K562 (cell line): ENCODE results near the gene JAG2. TPM values are rescaled to one million over a fixed set of nuclear protein-coding genes. Genes with fewer than 3 reads are reported as not detected.

Experiments
- microRNA-seq: library from miRNA; unstranded; fragments of <30 nt; microRNA quantifications from one replicate; pipeline ENCODE4, GENCODE V29; 2018; ENCODE audit warnings: borderline microRNAs expressed
- polyA plus RNA-seq, 8 experiments: library from polyadenylated mRNA; depleted of rRNA in 4 of 8; stranded (reverse) in 5 of 8; unstranded in 3 of 8; fragments of >200 nt; fragmentation: Nextera tagmentation in 2 of 8; fragmentation: Illumina TruSeq in 1 of 8; extraction: Ambion mirVana in 2 of 8; extraction: Trizol in 1 of 8; gene quantifications; 2 replicates each; pipeline versions ENCODE4 v1.2.1 to v1.2.3, GENCODE V29; 2011 to 2014; ENCODE audit warnings: inconsistent platforms in 1 of 8, missing spikeins in 1 of 8
- small RNA-seq: library from RNA; depleted of rRNA; stranded (forward); fragments of <200 nt; gene quantifications from one replicate; pipeline ENCODE3, GENCODE V24; 2014
- total RNA-seq, 7 experiments: library from RNA; depleted of rRNA in 6 of 7; stranded (reverse); fragments of >200 nt in 6 of 7; fragmentation: Illumina TruSeq in 2 of 7; extraction: Trizol in 2 of 7; gene quantifications; 2 replicates each; pipeline versions ENCODE4 v1.2.1 to v1.2.3, GENCODE V29; 2011 to 2021; ENCODE audit warnings: low replicate concordance in 1 of 7
- TF ChIP-seq, protein P1 (sequence below): fragments of 450-650 bp; formaldehyde crosslinking; IDR thresholded peaks from 2 replicates; pipeline ENCODE4 v1.4.0; 2020; ENCODE audit warnings: mild to moderate bottlenecking, mixed read lengths

Gene JAG2
- total and polyA plus RNA-seq, 9 of the 15 experiments (the other 6 are each of a cell fraction or from before 2014, with no cell fraction given): 0.25 to 48.4 (median 8.6) TPM

GRCh38 chr14:105091054-105091516, 77.5 kb downstream of the JAG2 start (continued):
- TF ChIP-seq, protein P1, sequence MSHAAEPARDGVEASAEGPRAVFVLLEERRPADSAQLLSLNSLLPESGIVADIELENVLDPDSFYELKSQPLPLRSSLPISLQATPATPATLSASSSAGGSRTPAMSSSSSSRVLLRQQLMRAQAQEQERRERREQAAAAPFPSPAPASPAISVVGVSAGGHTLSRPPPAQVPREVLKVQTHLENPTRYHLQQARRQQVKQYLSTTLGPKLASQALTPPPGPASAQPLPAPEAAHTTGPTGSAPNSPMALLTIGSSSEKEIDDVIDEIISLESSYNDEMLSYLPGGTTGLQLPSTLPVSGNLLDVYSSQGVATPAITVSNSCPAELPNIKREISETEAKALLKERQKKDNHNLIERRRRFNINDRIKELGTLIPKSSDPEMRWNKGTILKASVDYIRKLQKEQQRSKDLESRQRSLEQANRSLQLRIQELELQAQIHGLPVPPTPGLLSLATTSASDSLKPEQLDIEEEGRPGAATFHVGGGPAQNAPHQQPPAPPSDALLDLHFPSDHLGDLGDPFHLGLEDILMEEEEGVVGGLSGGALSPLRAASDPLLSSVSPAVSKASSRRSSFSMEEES (CRISPR knock-in tag): no peak

Small RNA genes lying within 50 kb of the gene (microRNA-seq; reads per million reads assigned to microRNA genes)
- not detected for gene MIR6765

Small RNA genes lying within 50 kb of the gene (small RNA-seq; reads per million reads assigned to genes)
- gene AL512356.2: not detected
- not detected for gene MIR6765

Other genes with a start within 250 kb of the JAG2 start
Only the 7 nearest of the 10 such genes appear.
- gene CLBA1, start 183.0 kb downstream of the JAG2 start, total RNA-seq (2014; rRNA removed): 3.2 and 4.0 TPM in 2 replicates
- gene CLBA1, start 183.0 kb downstream of the JAG2 start, total RNA-seq (2014; rRNA removed; fragmentation: Illumina TruSeq; extraction: Trizol): 1.4 and 1.8 TPM in 2 replicates
- 2.1 and 2.2 TPM in 2 replicates for gene CLBA1, start 183.0 kb downstream of the JAG2 start, total RNA-seq (2015; rRNA removed; fragmentation: Illumina TruSeq; extraction: Trizol)
- 3.9 and 4.4 TPM in 2 replicates for gene CLBA1, start 183.0 kb downstream of the JAG2 start, total RNA-seq (2021)
- 2.5 and 2.6 TPM in 2 replicates for gene CLBA1, start 183.0 kb downstream of the JAG2 start, polyA plus RNA-seq (2011; rRNA removed)
- 3.2 TPM in 2 replicates for gene CLBA1, start 183.0 kb downstream of the JAG2 start, polyA plus RNA-seq (2014; fragmentation: Illumina TruSeq; extraction: Trizol)
- under 1 TPM; 0.04 to 0.25 TPM for gene CLBA1, start 183.0 kb downstream of the JAG2 start, polyA plus RNA-seq (2014; fragmentation: Nextera tagmentation; extraction: Ambion mirVana)
- 2.2 and 2.7 TPM in 2 replicates for gene CLBA1, start 183.0 kb downstream of the JAG2 start, polyA plus RNA-seq (2014; rRNA removed)
- gene CDCA4, start 147.7 kb downstream of the JAG2 start, total RNA-seq (2014; rRNA removed): 33.9 and 41.3 TPM in 2 replicates
- 15.8 and 17.3 TPM in 2 replicates for gene CDCA4, start 147.7 kb downstream of the JAG2 start, total RNA-seq (2014; rRNA removed; fragmentation: Illumina TruSeq; extraction: Trizol)
- gene CDCA4, start 147.7 kb downstream of the JAG2 start, total RNA-seq (2015; rRNA removed; fragmentation: Illumina TruSeq; extraction: Trizol): 23.0 and 23.9 TPM in 2 replicates
- gene CDCA4, start 147.7 kb downstream of the JAG2 start, total RNA-seq (2021): 43.3 and 44.2 TPM in 2 replicates
- 25.1 and 34.5 TPM in 2 replicates for gene CDCA4, start 147.7 kb downstream of the JAG2 start, polyA plus RNA-seq (2011; rRNA removed)
- gene CDCA4, start 147.7 kb downstream of the JAG2 start, polyA plus RNA-seq (2014; fragmentation: Illumina TruSeq; extraction: Trizol): 16.7 and 27.1 TPM in 2 replicates
- gene CDCA4, start 147.7 kb downstream of the JAG2 start, polyA plus RNA-seq (2014; fragmentation: Nextera tagmentation; extraction: Ambion mirVana): 10 to 100 TPM in 1 of 2 experiments, 1 to 10 TPM in 1; 6.6 to 10.3 TPM
- gene CDCA4, start 147.7 kb downstream of the JAG2 start, polyA plus RNA-seq (2014; rRNA removed): 36.9 and 43.3 TPM in 2 replicates
- 0.49 and 0.50 TPM in 2 replicates for gene GPR132, start 103.3 kb downstream of the JAG2 start, total RNA-seq (2014; rRNA removed)
- gene GPR132, start 103.3 kb downstream of the JAG2 start, total RNA-seq (2014; rRNA removed; fragmentation: Illumina TruSeq; extraction: Trizol): 0.19 and 0.25 TPM in 2 replicates
- 0.98 and 1.0 TPM in 2 replicates for gene GPR132, start 103.3 kb downstream of the JAG2 start, total RNA-seq (2015; rRNA removed; fragmentation: Illumina TruSeq; extraction: Trizol)
- 0.49 and 1.1 TPM in 2 replicates for gene GPR132, start 103.3 kb downstream of the JAG2 start, total RNA-seq (2021)
- gene GPR132, start 103.3 kb downstream of the JAG2 start, polyA plus RNA-seq (2011; rRNA removed): 0.01 and 0.22 TPM in 2 replicates
- gene GPR132, start 103.3 kb downstream of the JAG2 start, polyA plus RNA-seq (2014; fragmentation: Illumina TruSeq; extraction: Trizol): 0.22 and 0.24 TPM in 2 replicates
- under 1 TPM in 1 of 2 experiments, not detected in 1; 0.01 TPM for gene GPR132, start 103.3 kb downstream of the JAG2 start, polyA plus RNA-seq (2014; fragmentation: Nextera tagmentation; extraction: Ambion mirVana)
- gene GPR132, start 103.3 kb downstream of the JAG2 start, polyA plus RNA-seq (2014; rRNA removed): 0.23 and 0.46 TPM in 2 replicates
- gene NUDT14, start 12.5 kb upstream of the JAG2 start, total RNA-seq (2014; rRNA removed): 12.3 and 13.2 TPM in 2 replicates
- gene NUDT14, start 12.5 kb upstream of the JAG2 start, total RNA-seq (2014; rRNA removed; fragmentation: Illumina TruSeq; extraction: Trizol): 1.7 and 2.1 TPM in 2 replicates
- gene NUDT14, start 12.5 kb upstream of the JAG2 start, total RNA-seq (2015; rRNA removed; fragmentation: Illumina TruSeq; extraction: Trizol): 11.7 and 11.9 TPM in 2 replicates
- gene NUDT14, start 12.5 kb upstream of the JAG2 start, total RNA-seq (2021): 15.7 and 16.3 TPM in 2 replicates
- gene NUDT14, start 12.5 kb upstream of the JAG2 start, polyA plus RNA-seq (2011; rRNA removed): 8.3 and 10.6 TPM in 2 replicates
- gene NUDT14, start 12.5 kb upstream of the JAG2 start, polyA plus RNA-seq (2014; fragmentation: Illumina TruSeq; extraction: Trizol): 3.1 and 6.4 TPM in 2 replicates
- under 1 TPM; 0.14 to 0.85 TPM for gene NUDT14, start 12.5 kb upstream of the JAG2 start, polyA plus RNA-seq (2014; fragmentation: Nextera tagmentation; extraction: Ambion mirVana)
- 8.2 and 14.5 TPM in 2 replicates for gene NUDT14, start 12.5 kb upstream of the JAG2 start, polyA plus RNA-seq (2014; rRNA removed)
- not detected in 2 replicates for gene BTBD6, start 79.8 kb upstream of the JAG2 start, total RNA-seq (2014; rRNA removed)
- not detected in 2 replicates for gene BTBD6, start 79.8 kb upstream of the JAG2 start, total RNA-seq (2014; rRNA removed; fragmentation: Illumina TruSeq; extraction: Trizol)
- gene BTBD6, start 79.8 kb upstream of the JAG2 start, total RNA-seq (2015; rRNA removed; fragmentation: Illumina TruSeq; extraction: Trizol): not detected in 2 replicates
- gene BTBD6, start 79.8 kb upstream of the JAG2 start, total RNA-seq (2021): 0.16 TPM in 1 of 2 replicates, not detected in the other
- not detected in 2 replicates for gene BTBD6, start 79.8 kb upstream of the JAG2 start, polyA plus RNA-seq (2011; rRNA removed)
- gene BTBD6, start 79.8 kb upstream of the JAG2 start, polyA plus RNA-seq (2014; fragmentation: Illumina TruSeq; extraction: Trizol): not detected in 2 replicates
- not detected for gene BTBD6, start 79.8 kb upstream of the JAG2 start, polyA plus RNA-seq (2014; fragmentation: Nextera tagmentation; extraction: Ambion mirVana)
- gene BTBD6, start 79.8 kb upstream of the JAG2 start, polyA plus RNA-seq (2014; rRNA removed): not detected in 2 replicates
- 24.6 and 24.9 TPM in 2 replicates for gene BRF1, start 132.2 kb upstream of the JAG2 start, total RNA-seq (2014; rRNA removed)
- gene BRF1, start 132.2 kb upstream of the JAG2 start, total RNA-seq (2014; rRNA removed; fragmentation: Illumina TruSeq; extraction: Trizol): 6.9 and 9.3 TPM in 2 replicates
- 12.5 and 12.7 TPM in 2 replicates for gene BRF1, start 132.2 kb upstream of the JAG2 start, total RNA-seq (2015; rRNA removed; fragmentation: Illumina TruSeq; extraction: Trizol)
- gene BRF1, start 132.2 kb upstream of the JAG2 start, total RNA-seq (2021): 22.5 and 22.6 TPM in 2 replicates
- 3.6 and 5.6 TPM in 2 replicates for gene BRF1, start 132.2 kb upstream of the JAG2 start, polyA plus RNA-seq (2011; rRNA removed)
- gene BRF1, start 132.2 kb upstream of the JAG2 start, polyA plus RNA-seq (2014; fragmentation: Illumina TruSeq; extraction: Trizol): 8.2 and 10.5 TPM in 2 replicates
- under 1 TPM; 0.14 to 0.17 TPM for gene BRF1, start 132.2 kb upstream of the JAG2 start, polyA plus RNA-seq (2014; fragmentation: Nextera tagmentation; extraction: Ambion mirVana)
- gene BRF1, start 132.2 kb upstream of the JAG2 start, polyA plus RNA-seq (2014; rRNA removed): 12.8 and 14.6 TPM in 2 replicates
- 13.2 and 21.3 TPM in 2 replicates for gene PACS2, start 146.0 kb upstream of the JAG2 start, total RNA-seq (2014; rRNA removed)
- 4.4 and 5.9 TPM in 2 replicates for gene PACS2, start 146.0 kb upstream of the JAG2 start, total RNA-seq (2014; rRNA removed; fragmentation: Illumina TruSeq; extraction: Trizol)
- 10.4 and 11.6 TPM in 2 replicates for gene PACS2, start 146.0 kb upstream of the JAG2 start, total RNA-seq (2015; rRNA removed; fragmentation: Illumina TruSeq; extraction: Trizol)
- gene PACS2, start 146.0 kb upstream of the JAG2 start, total RNA-seq (2021): 20.8 and 21.0 TPM in 2 replicates
- 8.8 and 9.9 TPM in 2 replicates for gene PACS2, start 146.0 kb upstream of the JAG2 start, polyA plus RNA-seq (2011; rRNA removed)
- gene PACS2, start 146.0 kb upstream of the JAG2 start, polyA plus RNA-seq (2014; fragmentation: Illumina TruSeq; extraction: Trizol): 4.3 and 9.0 TPM in 2 replicates
- gene PACS2, start 146.0 kb upstream of the JAG2 start, polyA plus RNA-seq (2014; fragmentation: Nextera tagmentation; extraction: Ambion mirVana): under 1 TPM; 0.11 to 0.34 TPM
- 14.6 and 16.6 TPM in 2 replicates for gene PACS2, start 146.0 kb upstream of the JAG2 start, polyA plus RNA-seq (2014; rRNA removed)